ENCODE measurements around the gene COL27A1. TPM values are rescaled to one million over a fixed set of nuclear protein-coding genes. Genes with fewer than 3 reads are reported as not detected.
"Not testable (repeated sequence)": the region's sequence is repeated elsewhere in the genome, so short reads cannot be mapped to it uniquely, and the experiment has no call there.

COL27A1 gene
- total RNA-seq, 1 donor from 2014 or later: 61.4 TPM

DNA sequence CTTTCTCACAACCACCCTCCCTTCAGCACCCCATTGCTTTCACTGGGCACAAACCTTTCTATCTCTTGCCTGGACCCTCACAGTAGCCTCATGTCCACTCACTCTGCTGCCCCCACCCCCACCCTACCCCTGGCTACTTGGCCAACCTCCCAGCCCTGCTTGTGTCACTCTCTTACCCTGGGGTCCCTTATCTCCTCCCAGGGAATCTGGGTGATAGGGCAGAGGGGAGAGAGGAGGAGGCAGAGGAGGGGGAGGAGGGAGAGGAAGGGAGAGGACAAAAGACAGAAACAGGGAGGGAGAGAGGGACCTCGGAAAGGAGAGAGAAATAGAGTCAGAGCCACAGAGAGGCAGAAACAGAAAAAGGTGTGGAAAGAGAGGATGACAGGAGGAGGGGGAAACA lies 31.2 kb upstream of the COL27A1 start:
- H3K27ac Mint-ChIP-seq (ENCODE audit: unreplicated experiment): no peak overlapping the region
- no peak for DNase-seq (ENCODE audit: low spot score)
- no peaks in the 10 kb centered on the region for H3K9me3 Mint-ChIP-seq (ENCODE audit: unreplicated experiment)
- peaks cover 12% of the 10 kb centered on the region for H3K36me3 Mint-ChIP-seq (ENCODE audit: low read depth, unreplicated experiment)
- peaks cover 9% of the 10 kb centered on the region for H3K27me3 Mint-ChIP-seq (ENCODE audit: unreplicated experiment)
- peaks cover 12% of the 10 kb centered on the region for H3K4me1 Mint-ChIP-seq (ENCODE audit: unreplicated experiment)
- TF ChIP-seq, protein P1, sequence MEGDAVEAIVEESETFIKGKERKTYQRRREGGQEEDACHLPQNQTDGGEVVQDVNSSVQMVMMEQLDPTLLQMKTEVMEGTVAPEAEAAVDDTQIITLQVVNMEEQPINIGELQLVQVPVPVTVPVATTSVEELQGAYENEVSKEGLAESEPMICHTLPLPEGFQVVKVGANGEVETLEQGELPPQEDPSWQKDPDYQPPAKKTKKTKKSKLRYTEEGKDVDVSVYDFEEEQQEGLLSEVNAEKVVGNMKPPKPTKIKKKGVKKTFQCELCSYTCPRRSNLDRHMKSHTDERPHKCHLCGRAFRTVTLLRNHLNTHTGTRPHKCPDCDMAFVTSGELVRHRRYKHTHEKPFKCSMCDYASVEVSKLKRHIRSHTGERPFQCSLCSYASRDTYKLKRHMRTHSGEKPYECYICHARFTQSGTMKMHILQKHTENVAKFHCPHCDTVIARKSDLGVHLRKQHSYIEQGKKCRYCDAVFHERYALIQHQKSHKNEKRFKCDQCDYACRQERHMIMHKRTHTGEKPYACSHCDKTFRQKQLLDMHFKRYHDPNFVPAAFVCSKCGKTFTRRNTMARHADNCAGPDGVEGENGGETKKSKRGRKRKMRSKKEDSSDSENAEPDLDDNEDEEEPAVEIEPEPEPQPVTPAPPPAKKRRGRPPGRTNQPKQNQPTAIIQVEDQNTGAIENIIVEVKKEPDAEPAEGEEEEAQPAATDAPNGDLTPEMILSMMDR (IDR thresholded peaks at IDR 0.05; ENCODE audit: unreplicated experiment): no peak
- H3K4me3 Mint-ChIP-seq (ENCODE audit: unreplicated experiment): no peak overlapping the region

DNA sequence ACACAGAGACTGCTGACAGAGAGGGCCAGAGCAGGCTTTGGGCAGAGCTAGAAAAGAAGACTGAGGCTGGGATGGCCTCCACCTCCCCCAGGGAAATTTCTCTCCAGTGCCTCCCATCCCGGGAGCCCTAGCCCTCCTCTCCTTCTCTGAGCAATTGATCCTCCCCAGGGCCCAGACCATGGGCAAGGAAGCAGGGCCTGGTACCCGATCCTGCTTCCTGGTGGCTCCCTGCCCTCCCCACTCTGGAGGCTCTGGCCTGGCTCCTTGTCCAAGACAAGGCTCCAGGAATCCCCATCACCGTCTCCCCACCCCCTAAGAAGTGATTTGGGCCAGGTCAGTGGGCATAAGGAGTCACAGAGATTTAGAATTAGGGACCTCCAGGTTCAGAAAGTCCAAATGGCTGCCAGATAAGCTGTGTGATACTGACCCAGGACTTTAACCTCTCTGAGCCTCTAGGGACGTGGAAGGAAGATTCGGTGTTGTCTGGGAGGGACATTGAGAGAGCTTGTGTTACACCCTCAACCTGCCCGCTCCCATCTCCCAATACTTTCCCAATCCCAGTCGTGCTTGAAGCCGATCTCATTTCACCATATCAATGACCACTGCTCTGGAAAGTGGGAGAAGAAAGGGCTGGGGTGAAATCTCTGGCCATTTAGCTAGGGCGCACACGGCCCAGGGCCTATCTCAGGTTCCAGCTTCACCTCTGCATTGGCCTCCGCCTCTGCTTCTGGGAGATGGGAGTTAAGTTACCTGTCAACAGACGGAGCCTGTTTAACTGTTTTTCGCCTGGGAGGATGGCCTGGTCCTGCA lies 30.5 kb upstream of the COL27A1 start:
- Mint-ChIP-seq H3K4me3 (ENCODE audit: unreplicated experiment) (no peak overlapping the region), H3K9me3 (ENCODE audit: unreplicated experiment) (no peaks in the 10 kb centered on the region), H3K36me3 (ENCODE audit: low read depth, unreplicated experiment) (peaks cover 12% of the 10 kb centered on the region), H3K27me3 (ENCODE audit: unreplicated experiment) (peaks cover 9% of the 10 kb centered on the region), H3K27ac (ENCODE audit: unreplicated experiment) (no peak overlapping the region), H3K4me1 (ENCODE audit: unreplicated experiment) (peaks cover 12% of the 10 kb centered on the region)
- no peak for DNase-seq (ENCODE audit: low spot score)
- TF ChIP-seq, protein P1 (IDR thresholded peaks at IDR 0.05; ENCODE audit: unreplicated experiment): no peak

DNA sequence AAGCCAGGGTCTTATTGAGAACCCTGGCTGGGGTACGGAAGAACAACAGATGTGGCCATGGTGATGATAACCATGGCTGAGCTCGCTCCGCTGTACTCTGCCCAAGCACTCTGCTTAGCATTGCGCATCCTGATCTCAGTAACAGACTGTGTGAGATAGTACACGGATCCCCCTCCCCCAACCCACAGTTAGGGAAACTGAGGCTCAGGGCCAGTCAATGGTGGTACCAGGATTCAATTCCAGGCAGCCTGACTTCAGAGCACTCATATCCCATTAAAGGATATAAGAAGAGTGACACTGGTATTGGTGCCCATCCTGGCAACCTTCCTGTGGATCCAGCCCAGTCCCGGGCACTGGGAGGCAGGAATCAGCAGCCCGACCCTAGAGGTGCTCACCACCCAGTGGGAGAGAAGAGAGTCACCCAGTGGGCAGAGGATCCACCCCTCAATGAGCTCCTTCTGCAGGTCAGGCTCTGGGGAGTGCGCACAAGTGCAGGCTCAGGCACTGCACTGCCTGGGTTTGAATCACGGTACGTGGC lies 29.8 kb upstream of the COL27A1 start:
- TF ChIP-seq, protein P1 (IDR thresholded peaks at IDR 0.05; ENCODE audit: unreplicated experiment): no peak
- peaks cover 12% of the 10 kb centered on the region for H3K4me1 Mint-ChIP-seq (ENCODE audit: unreplicated experiment)
- no peak for DNase-seq (ENCODE audit: low spot score)

DNA sequence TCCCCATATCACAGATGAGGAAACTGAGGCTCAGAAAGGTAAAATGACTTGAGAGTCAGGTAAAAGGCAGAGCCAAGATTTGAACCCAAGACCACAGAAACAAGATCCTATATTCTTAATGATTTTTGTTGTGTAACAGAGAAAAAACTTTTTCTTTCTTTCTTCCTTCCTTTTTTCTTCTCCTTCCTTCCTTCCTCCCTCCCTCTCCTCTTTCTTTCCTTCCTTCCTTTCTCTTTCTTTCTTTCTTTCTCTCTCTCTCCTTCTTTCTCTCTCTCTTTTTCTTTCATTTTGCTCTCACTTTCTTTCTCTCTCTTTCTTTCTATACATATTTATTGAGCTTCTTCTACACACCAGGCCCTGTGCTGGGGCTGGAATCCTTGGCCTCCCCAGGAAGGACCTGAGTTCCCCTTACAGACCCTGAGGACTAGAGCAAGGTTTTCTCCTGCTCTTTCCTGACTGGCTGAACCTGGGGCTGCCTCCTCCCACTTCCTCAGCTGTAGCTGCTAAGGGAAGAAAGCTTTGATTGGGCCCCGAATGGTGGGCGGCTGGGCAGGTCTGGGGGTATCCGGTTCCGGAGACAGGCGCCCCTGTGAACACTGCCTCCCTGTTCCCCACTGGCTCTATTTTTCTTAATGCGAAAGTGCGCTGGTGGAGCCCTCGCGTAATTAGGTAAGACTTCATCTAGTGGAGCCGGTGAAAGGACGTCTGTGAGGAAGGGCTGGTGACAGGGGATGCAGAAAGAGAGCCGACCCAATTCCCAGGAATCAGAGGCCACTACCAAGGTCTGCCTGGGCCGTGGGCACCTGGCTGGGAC lies 28.9 kb upstream of the COL27A1 start:
- Mint-ChIP-seq H3K4me1 (ENCODE audit: unreplicated experiment) (peaks cover 12% of the 10 kb centered on the region), H3K27ac (ENCODE audit: unreplicated experiment) (no peak overlapping the region), H3K27me3 (ENCODE audit: unreplicated experiment) (peaks cover 7% of the 10 kb centered on the region), H3K36me3 (ENCODE audit: low read depth, unreplicated experiment) (peaks cover 12% of the 10 kb centered on the region), H3K9me3 (ENCODE audit: unreplicated experiment) (no peaks in the 10 kb centered on the region), H3K4me3 (ENCODE audit: unreplicated experiment) (no peak overlapping the region)
- TF ChIP-seq, protein P1 (IDR thresholded peaks at IDR 0.05; ENCODE audit: unreplicated experiment): no peak
- DNase-seq (ENCODE audit: low spot score): no peak

More for the DNA sequence above, 29.8 kb upstream of the COL27A1 start:
- Mint-ChIP-seq H3K36me3 (ENCODE audit: low read depth, unreplicated experiment) (peaks cover 12% of the 10 kb centered on the region), H3K9me3 (ENCODE audit: unreplicated experiment) (no peaks in the 10 kb centered on the region), H3K27ac (ENCODE audit: unreplicated experiment) (no peak overlapping the region), H3K4me3 (ENCODE audit: unreplicated experiment) (no peak overlapping the region), H3K27me3 (ENCODE audit: unreplicated experiment) (peaks cover 6% of the 10 kb centered on the region)

DNA sequence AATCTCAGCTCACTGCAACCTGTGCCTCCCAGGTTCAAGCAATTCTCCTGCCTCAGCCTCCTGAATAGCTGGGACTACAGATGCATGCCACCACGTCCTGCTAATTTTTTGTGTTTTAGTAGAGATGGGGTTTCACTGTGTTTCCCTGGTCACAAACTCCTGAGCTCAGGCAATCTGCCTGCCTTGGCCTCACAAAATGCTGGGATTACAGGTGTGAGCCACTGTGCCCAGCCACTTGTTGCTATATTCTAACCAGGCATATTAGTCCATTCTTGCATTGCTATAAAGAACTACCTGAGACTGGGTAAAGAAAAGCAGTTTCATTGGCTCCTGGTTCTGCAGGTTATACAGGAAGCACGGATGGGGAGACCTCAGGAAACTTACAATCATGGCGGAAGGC lies 26.6 kb upstream of the COL27A1 start:
- Mint-ChIP-seq H3K4me1 (ENCODE audit: unreplicated experiment) (peaks cover 12% of the 10 kb centered on the region), H3K36me3 (ENCODE audit: low read depth, unreplicated experiment) (peaks cover 12% of the 10 kb centered on the region)
- not testable (repeated sequence) for H3K27ac Mint-ChIP-seq (ENCODE audit: unreplicated experiment); H3K27me3 Mint-ChIP-seq (ENCODE audit: unreplicated experiment); H3K9me3 Mint-ChIP-seq (ENCODE audit: unreplicated experiment); DNase-seq (ENCODE audit: low spot score); H3K4me3 Mint-ChIP-seq (ENCODE audit: unreplicated experiment)

Data from endothelial cell (in vitro differentiated cells).